ENCODE data around the gene C2orf42. TPM values are rescaled to one million over a fixed set of nuclear protein-coding genes. Genes with fewer than 3 reads are reported as not detected.
"Not testable (repeated sequence)": the region's sequence is repeated elsewhere in the genome, so short reads cannot be mapped to it uniquely, and the experiment has no call there.

Gene C2orf42
- total RNA-seq = 10 to 100 TPM; 24.0 to 37.3 TPM

DNA sequence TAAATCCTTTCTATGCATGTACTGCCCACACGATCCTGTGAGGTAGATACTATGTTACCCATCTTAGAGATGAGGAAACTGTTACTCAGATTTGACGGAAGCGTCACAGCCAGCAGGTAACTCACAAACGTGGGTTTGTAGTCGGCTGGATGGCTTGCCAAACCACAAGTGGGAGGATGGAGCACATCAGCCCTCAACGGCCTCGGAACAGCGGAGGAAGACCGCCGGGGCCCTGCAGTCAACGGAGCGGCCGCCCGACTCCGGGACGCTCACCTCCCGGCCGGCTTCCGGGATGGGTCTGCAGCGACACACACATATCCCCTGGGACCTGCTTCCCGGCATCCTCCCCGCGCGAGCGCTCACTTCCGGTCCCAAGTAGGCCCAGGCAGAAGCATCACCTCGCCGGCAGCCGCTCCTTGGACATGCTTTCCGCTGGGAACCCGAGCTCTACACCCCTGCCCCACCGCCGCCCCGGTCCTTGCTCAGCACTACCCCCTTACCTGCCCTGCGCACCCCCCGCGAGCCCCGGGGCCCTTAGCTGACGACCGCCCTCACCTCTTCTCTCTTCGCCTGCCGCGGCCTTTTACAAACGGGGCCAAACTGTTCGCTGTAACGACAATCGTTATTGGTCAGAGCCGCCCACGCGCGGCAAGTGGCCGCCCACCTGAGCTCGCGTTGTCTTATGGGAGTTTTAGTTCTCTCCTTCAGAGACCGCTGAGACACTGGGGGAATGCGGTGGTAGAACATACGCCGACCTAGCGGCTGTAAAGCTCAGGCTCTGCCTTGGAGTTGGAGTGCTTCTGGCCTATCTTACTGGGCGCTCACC, at the start of gene C2orf42:
C2orf42 (minus strand) TSS at position 602 of the 826 bp plus-strand sequence. CDS start 9,034 bp downstream, outside the sequence.
- ATAC-seq (replicated peaks) = peak; percentile 85
- Mint-ChIP-seq H3K9me3 (no peaks in the 10 kb centered on the region), H3K27me3 (no peaks in the 10 kb centered on the region), H3K4me1 (peaks cover 15% of the 10 kb centered on the region), H3K4me3 (peak within 1 kb of the TSS; percentile 98), H3K36me3 (ENCODE audit: low read depth) (peaks cover 25% of the 10 kb centered on the region), H3K27ac (peak within 1 kb of the TSS; percentile 99)

DNA sequence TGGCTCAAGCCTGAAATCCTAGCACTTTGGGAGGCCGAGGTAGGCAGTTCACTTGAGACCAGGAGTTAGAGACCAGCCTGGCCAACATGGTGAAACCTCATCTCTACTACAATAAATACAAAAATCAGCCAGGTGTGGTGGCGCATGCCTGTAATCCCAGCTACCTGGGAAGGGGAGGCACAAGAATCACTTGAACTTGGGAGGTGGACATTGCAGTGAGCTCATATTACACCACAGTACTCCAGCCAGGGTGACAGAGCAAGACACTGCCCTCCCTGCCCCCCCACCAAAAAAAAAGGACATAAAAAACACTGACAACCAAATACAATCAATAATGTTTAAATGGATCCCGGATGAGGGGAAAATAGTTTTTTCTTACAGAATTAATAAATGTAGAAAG, 49.8 kb upstream of the C2orf42 start:
- no peak for ATAC-seq (replicated peaks)
- no peaks in the 10 kb centered on the region for H3K27me3 Mint-ChIP-seq
- H3K27ac Mint-ChIP-seq = no peak overlapping the region
- no peaks in the 10 kb centered on the region for H3K9me3 Mint-ChIP-seq
- peaks cover 69% of the 10 kb centered on the region for H3K36me3 Mint-ChIP-seq (ENCODE audit: low read depth)
- no peak overlapping the region for H3K4me3 Mint-ChIP-seq
- H3K4me1 Mint-ChIP-seq = peaks cover 14% of the 10 kb centered on the region

DNA sequence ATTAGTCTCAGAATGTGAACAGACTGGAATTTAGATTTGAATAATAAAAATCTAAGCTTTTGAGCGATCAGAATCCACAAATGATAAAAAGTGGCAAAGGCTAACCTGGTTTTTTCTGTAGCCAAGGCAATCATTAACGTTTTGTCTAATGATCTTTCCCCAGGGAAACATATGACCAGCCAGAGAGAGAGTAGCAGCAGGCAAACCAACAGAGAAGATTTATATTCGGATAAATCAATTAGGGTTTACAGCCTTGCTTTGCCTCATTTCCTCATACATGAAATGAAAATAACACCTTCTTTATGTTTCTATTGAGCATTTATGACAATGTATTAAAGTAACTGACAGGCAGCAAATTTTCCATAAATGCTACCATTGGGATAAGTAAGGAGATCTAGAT, 43.1 kb upstream of the C2orf42 start:
- no peak for ATAC-seq (replicated peaks)
- no peaks in the 10 kb centered on the region for H3K27me3 Mint-ChIP-seq
- peaks cover 85% of the 10 kb centered on the region for H3K36me3 Mint-ChIP-seq (ENCODE audit: low read depth)
- H3K4me3 Mint-ChIP-seq = no peak overlapping the region
- H3K9me3 Mint-ChIP-seq = no peaks in the 10 kb centered on the region
- no peak overlapping the region for H3K27ac Mint-ChIP-seq
- peaks cover 4% of the 10 kb centered on the region for H3K4me1 Mint-ChIP-seq

DNA sequence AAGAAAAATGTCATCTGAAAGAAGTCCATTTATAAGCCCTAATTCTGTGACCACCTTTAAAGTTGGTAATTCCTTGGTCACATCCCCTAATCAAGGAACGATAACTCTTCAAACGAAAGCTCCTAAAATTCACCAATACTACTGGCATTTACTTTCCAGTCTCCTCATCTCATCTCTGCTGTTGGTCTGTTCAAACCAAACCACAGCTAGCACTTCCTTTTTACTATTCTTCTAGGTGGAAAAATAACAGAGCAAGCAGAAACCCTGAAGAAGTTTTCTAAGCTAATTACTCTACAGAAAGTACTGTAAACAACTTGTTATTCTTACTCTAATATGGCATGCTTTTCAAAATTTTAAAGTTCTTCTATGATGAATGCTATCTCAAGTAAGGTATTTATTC, 36.0 kb upstream of the C2orf42 start:
- no peak for ATAC-seq (replicated peaks)
- peaks cover 96% of the 10 kb centered on the region for H3K36me3 Mint-ChIP-seq (ENCODE audit: low read depth)
- no peaks in the 10 kb centered on the region for H3K27me3 Mint-ChIP-seq
- no peak overlapping the region for H3K4me3 Mint-ChIP-seq
- no peaks in the 10 kb centered on the region for H3K4me1 Mint-ChIP-seq
- H3K27ac Mint-ChIP-seq = peak overlapping the region; percentile 58
- no peaks in the 10 kb centered on the region for H3K9me3 Mint-ChIP-seq

DNA sequence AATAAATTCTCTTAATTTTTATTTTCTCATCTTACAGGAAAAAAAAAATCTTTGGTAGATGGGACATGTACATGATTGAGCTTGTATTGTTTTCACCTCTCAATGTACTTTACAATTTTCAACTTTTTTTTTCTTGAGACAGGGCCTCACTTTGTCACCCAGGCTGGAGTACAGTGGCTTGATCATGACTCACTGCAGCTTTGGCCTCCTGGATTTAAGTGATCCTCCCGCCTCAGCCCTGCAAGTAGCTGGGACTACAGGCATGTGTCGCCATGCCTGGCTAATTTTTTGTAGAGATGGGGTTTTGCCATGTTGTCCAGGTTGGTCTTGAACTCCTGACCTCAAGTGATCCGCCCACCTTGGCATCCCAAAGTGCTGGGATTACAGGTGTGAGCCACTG, 32.5 kb upstream of the C2orf42 start:
- not testable (repeated sequence) for H3K27me3 Mint-ChIP-seq; ATAC-seq (replicated peaks); H3K4me1 Mint-ChIP-seq; H3K9me3 Mint-ChIP-seq; H3K4me3 Mint-ChIP-seq; H3K27ac Mint-ChIP-seq
- peaks cover 98% of the 10 kb centered on the region for H3K36me3 Mint-ChIP-seq (ENCODE audit: low read depth)

DNA sequence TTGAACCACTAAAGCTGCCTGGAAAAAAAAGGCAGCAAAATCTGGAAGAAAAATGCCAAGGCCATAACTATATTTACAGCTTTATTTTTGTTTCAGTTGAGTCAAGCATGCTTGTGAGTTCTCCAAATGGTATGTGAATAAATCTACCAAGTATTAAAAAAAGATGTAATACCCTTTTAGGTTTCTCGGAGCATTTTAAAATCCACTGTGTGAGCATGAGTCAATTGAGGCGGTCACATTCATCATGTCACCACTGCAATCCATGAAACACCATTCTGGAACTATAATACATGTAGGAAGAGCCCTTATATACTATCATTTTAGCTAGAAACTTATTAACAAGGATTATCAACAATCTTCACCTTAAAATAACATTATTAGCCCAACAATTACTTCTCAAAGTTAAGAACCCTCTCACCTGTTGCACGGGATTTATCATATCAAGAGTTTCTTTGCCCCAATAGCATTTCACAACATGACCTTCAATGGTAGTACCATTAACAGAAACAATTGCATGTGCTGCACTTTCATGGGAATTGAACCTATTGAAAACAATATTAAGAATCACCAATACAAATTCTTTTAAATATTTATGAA, 24.2 kb upstream of the C2orf42 start:
- H3K36me3 Mint-ChIP-seq (ENCODE audit: low read depth) = peaks cover 98% of the 10 kb centered on the region
- no peak for ATAC-seq (replicated peaks)
- H3K9me3 Mint-ChIP-seq = no peaks in the 10 kb centered on the region
- no peak overlapping the region for H3K4me3 Mint-ChIP-seq
- H3K27ac Mint-ChIP-seq = peak overlapping the region; percentile 59
- no peaks in the 10 kb centered on the region for H3K27me3 Mint-ChIP-seq
- H3K4me1 Mint-ChIP-seq = peaks cover 5% of the 10 kb centered on the region

DNA sequence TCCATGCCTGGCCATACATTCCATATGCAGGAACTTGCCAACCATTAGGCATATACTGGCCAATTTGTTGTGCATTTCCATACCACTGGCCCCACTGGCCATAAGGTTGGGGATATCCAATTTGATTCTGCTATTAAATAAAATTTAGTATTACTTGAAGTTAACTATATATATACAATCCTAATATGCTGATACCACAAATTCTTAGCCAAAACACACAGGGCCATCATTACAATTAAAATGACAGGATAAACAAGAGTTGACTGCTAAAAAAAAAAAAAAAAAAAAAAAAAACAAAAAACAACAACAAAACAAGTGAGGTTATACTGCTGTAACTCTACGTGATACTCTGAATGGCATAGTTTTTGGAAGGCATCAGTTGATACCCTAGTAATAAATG, 23.5 kb upstream of the C2orf42 start:
- no peaks in the 10 kb centered on the region for H3K9me3 Mint-ChIP-seq
- H3K27me3 Mint-ChIP-seq = no peaks in the 10 kb centered on the region
- no peak for ATAC-seq (replicated peaks)
- H3K4me3 Mint-ChIP-seq = no peak overlapping the region
- peaks cover 5% of the 10 kb centered on the region for H3K4me1 Mint-ChIP-seq
- peaks cover 98% of the 10 kb centered on the region for H3K36me3 Mint-ChIP-seq (ENCODE audit: low read depth)
- no peak overlapping the region for H3K27ac Mint-ChIP-seq

DNA sequence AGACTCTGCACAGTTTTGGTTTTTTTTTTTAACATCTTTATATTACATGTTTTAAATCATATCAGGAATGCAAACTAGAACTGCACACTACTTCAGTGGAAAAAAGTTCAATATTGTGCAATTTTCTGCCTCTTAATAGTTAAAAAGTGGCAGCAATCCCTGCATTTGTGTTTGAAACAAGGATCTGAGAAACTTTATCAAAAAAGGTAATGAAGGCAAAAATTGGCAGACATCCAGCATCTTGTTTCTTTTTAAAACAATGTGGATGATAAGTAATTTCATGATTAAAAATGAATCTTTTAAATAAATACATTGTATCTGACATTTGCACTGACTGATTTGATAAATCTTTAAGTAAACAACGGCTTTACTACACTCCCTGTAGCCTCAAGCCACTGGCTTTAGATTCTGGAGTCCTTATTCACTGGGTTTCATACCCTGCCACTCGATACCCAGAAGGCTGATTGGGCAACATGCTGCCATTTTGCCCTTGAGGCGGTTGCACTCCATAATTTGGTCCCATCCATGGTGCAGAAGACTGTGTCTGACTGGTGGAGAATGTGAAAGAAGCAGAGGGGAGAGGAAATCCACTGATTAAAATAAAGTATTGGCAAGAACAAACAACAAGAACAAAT, 21.6 kb upstream of the C2orf42 start:
- no peak for ATAC-seq (replicated peaks)
- Mint-ChIP-seq H3K4me3 (no peak overlapping the region), H3K36me3 (ENCODE audit: low read depth) (peaks cover 83% of the 10 kb centered on the region), H3K9me3 (no peaks in the 10 kb centered on the region), H3K27ac (peak overlapping the region; percentile 37), H3K4me1 (no peaks in the 10 kb centered on the region), H3K27me3 (no peaks in the 10 kb centered on the region)

DNA sequence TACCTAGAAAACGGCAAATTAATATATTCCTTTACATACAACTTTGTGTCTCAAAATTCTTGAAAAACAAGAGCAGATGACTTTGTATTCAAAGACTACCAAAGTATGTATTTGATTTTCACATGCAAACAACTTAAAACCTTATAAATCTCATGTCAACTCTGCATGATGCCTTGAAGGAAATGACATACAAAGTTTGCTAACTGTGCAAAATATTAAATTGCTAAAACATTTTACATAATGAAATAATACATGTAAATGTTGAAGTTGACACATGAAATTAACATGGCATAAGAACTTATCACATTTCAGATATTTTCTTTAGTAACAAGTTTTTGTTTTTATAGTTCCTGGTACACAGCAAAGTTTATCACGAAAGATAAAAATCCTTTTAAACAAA, 20.8 kb upstream of the C2orf42 start:
- Mint-ChIP-seq H3K27ac (no peak overlapping the region), H3K9me3 (no peaks in the 10 kb centered on the region), H3K27me3 (no peaks in the 10 kb centered on the region), H3K4me1 (no peaks in the 10 kb centered on the region), H3K4me3 (no peak overlapping the region), H3K36me3 (ENCODE audit: low read depth) (peaks cover 75% of the 10 kb centered on the region)
- ATAC-seq (replicated peaks) = no peak

DNA sequence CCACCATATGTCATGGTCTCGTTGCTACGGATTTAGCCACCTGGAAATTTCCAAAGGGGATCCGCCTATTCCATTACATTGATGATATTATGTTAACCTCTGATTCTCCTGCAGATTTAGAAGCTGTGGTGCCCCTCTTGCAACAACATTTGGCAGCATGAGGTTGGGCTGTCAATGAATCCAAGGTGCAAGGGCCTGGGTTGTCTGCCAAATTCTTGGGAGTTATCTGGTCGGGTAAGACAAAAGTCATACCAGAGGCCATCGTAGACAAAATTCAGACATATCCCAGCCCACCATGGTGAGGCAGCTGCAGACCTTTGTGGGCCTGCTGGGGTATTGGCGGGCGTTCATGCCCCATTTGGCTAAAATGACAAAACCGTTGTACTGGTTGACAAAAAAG, 13.6 kb upstream of the C2orf42 start:
- H3K4me1 Mint-ChIP-seq = no peaks in the 10 kb centered on the region
- H3K27ac Mint-ChIP-seq = no peak overlapping the region
- no peaks in the 10 kb centered on the region for H3K27me3 Mint-ChIP-seq
- H3K36me3 Mint-ChIP-seq (ENCODE audit: low read depth) = peaks cover 6% of the 10 kb centered on the region
- H3K9me3 Mint-ChIP-seq = no peaks in the 10 kb centered on the region
- no peak for ATAC-seq (replicated peaks)
- H3K4me3 Mint-ChIP-seq = no peak overlapping the region

DNA sequence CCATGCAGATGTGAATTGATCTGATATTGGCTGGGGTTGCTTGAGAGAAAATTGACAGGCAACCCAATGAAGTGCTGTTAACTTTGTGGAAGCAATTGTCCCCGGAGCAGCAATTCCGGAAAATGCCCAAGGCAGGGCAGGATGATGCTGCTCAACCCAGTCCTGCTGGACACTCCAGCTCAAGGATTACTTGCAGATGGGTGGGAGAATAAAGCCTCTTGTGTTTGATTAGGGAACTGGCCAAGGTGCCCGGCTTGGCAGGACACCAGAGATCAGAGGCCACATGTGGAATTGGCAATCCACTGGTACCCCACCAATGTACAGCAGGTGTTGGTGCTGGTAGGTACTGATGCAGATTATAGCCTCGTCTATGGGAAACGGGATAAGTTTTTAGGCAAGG, 12.3 kb upstream of the C2orf42 start:
- H3K27me3 Mint-ChIP-seq = no peaks in the 10 kb centered on the region
- H3K9me3 Mint-ChIP-seq = no peaks in the 10 kb centered on the region
- ATAC-seq (replicated peaks) = no peak
- H3K27ac Mint-ChIP-seq = no peak overlapping the region
- H3K36me3 Mint-ChIP-seq (ENCODE audit: low read depth) = no peaks in the 10 kb centered on the region
- H3K4me3 Mint-ChIP-seq = no peak overlapping the region
- no peaks in the 10 kb centered on the region for H3K4me1 Mint-ChIP-seq

DNA sequence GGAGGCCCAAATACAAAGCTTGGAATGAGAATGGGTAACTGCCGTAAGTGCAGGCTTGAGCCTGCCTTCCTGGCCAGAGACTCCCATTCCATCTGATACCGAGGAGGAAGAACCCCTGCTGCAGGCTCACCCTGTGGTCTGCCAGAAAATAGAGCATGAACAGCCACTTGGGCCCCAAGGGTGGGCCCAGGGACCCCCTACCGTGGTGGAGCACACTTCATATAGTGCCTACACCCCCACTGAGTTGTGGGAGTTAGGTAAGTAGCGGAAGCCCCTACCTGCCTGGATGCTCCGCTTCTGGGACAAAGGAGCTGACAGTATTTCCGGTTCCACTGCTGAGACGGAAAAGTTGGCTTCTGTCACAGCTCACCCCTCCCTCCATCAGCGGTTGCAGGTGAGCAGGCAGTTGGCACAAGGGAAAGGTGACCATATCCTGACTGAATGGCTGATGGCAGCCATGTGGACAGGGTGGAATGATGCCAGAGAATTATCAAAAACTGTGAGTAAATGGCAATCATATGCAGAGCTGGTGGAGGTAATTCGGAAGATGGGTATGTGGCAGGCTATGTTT, 11.5 kb upstream of the C2orf42 start:
- no peaks in the 10 kb centered on the region for H3K27me3 Mint-ChIP-seq
- no peak overlapping the region for H3K4me3 Mint-ChIP-seq
- no peaks in the 10 kb centered on the region for H3K4me1 Mint-ChIP-seq
- no peak overlapping the region for H3K27ac Mint-ChIP-seq
- H3K36me3 Mint-ChIP-seq (ENCODE audit: low read depth) = no peaks in the 10 kb centered on the region
- no peaks in the 10 kb centered on the region for H3K9me3 Mint-ChIP-seq
- no peak for ATAC-seq (replicated peaks)

DNA sequence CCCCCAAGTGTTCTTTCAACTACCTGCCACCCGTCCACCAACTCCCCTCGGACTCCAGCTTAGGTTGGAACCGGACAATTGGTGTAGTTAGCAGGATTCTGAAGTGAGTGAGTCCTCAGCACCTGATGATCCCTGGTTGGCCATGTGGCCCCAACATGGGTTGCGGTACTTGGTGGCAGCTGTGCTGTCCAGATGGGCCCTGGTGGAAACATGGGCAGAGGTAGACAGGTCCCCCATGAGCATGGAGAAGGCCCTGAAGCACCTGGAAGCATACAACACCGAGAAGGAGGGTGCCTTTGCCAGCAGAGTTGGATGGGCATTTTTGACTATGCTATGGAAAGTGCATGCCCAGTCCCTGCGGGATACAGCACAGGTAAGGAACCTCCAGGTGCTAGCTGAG, 11.0 kb upstream of the C2orf42 start:
- Mint-ChIP-seq H3K9me3 (no peaks in the 10 kb centered on the region), H3K27ac (no peak overlapping the region), H3K4me3 (no peak overlapping the region), H3K4me1 (no peaks in the 10 kb centered on the region), H3K36me3 (ENCODE audit: low read depth) (no peaks in the 10 kb centered on the region), H3K27me3 (no peaks in the 10 kb centered on the region)
- ATAC-seq (replicated peaks) = no peak

DNA sequence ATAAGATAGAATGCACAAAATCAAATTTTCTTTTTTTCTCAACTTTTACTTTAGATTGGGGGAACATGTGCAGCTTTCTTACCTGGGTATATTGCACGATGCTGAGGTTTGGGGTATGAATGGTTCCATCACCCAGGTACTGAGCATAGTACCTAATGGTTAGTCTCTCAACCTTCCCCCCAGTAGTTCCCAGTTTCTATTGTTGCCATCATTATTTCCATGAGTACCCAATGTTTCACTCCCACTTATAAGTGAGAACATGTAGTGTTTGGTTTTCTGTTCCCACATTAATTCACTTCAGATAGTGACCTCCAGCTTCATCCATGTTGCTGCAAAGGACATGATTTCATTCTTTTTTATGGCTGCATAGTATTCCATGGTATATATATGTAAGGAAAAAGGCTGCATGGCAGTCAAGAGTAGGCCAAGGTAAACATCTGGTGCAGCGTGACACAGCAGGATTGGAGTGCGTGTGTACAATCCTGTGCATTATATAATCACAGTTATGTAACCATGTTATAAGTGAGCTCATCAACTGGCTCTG, 10.5 kb upstream of the C2orf42 start:
- no peak overlapping the region for H3K27ac Mint-ChIP-seq
- H3K27me3 Mint-ChIP-seq = no peaks in the 10 kb centered on the region
- H3K9me3 Mint-ChIP-seq = no peaks in the 10 kb centered on the region
- no peak for ATAC-seq (replicated peaks)
- H3K4me3 Mint-ChIP-seq = no peak overlapping the region
- no peaks in the 10 kb centered on the region for H3K4me1 Mint-ChIP-seq
- no peaks in the 10 kb centered on the region for H3K36me3 Mint-ChIP-seq (ENCODE audit: low read depth)

All from activated T-helper 17 cell treated with anti-CD3 and anti-CD28 coated beads, Interleukin-2, amount 50 U/mL, for 72 hours (primary cell).